Measurements from ENCODE around the gene STX18. TPM values are rescaled to one million over a fixed set of nuclear protein-coding genes. Genes with fewer than 3 reads are reported as not detected.
"Not testable (repeated sequence)": the region's sequence is repeated elsewhere in the genome, so short reads cannot be mapped to it uniquely, and the experiment has no call there.

The STX18 gene
- total RNA-seq, 2 experiments from 2014 or later, result 25.8 to 27.9 TPM

DNA sequence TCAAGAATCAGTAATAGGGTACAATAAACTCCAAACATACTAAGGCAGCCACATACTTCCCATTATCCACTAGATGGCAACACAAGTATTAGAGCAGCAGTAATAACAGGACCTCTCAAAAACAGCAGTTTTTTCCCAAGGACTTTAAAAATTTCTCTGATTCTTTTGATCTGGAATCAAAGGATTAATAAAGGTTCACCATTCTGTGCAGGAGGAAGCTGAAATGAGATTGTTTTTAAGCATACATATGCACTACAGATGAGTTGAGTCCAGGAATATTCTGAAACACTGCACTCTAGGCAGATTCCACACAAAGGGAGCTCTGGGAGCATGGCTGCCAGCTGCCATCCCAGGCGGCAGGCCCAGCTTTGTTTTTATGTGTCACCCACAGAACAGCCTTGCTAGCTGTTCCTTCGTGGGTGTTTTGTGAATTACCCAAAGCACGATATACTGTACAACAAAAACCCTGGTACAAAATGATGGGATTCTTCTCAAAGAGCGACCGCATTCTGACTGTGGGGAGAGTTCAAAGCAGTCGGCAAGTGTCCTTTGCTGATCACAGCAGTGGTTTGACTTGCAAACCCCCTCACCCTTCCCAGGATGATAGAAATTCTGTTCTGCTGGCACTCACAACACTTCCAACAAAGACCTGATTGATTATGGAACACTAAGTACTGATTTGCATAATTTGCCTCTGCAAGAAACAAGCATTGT is 61.0 kb downstream of the STX18 start:
- DNase-seq, result no peak
- Mint-ChIP-seq H3K4me1 (no peaks in the 10 kb centered on the region), H3K27ac (no peak overlapping the region), H3K27me3 (no peaks in the 10 kb centered on the region), H3K36me3 (ENCODE audit: low read depth) (no peaks in the 10 kb centered on the region), H3K4me3 (no peak overlapping the region), H3K9me3 (no peaks in the 10 kb centered on the region)
- POLR2A ChIA-PET, result no interaction called here
- CTCF ChIA-PET, result no interaction called here

DNA sequence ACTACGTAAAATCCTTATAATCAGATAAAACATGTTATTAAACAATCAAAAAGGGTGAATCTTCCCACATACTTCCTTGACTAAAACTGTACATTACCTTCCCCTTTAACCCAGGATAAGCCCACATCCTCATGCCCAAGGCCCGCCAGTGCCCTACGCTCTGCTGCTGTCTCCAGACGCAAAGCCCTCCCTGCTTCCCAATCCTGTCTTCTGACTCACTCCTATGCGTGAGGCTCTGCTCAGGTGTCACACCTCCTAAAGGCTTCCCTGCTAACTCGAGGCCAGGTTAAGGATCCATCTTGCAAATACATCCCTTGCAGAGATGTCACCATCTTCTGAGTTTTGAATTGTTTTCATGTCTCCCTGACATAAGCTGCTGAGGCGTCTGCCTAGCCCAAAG is 61.6 kb downstream of the STX18 start:
- POLR2A ChIA-PET, result no interaction called here
- CTCF ChIA-PET, result no interaction called here
- no peaks in the 10 kb centered on the region for H3K9me3 Mint-ChIP-seq
- H3K4me1 Mint-ChIP-seq, result no peaks in the 10 kb centered on the region
- H3K36me3 Mint-ChIP-seq (ENCODE audit: low read depth), result no peaks in the 10 kb centered on the region
- no peak overlapping the region for H3K27ac Mint-ChIP-seq
- DNase-seq, result no peak
- H3K27me3 Mint-ChIP-seq, result no peaks in the 10 kb centered on the region
- H3K4me3 Mint-ChIP-seq, result no peak overlapping the region

DNA sequence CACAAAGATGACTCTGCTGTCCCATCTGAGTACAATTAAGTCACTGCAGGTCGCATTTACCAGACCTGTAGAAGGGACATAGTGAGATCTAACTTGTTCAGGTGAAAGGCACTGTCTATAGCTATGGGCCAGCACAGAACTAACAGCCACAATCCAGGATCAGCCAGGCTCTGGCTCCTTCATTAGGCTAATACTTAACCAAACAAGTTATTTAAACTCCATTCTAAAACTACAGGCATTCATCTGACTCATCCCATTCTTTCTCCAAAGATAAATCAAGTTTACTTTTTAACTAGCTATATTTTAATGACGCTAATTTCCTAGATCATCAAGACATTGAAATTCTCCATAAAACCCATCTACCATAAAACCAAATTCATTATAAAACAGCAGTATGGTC is 62.5 kb downstream of the STX18 start:
- H3K4me3 Mint-ChIP-seq, result no peak overlapping the region
- H3K27me3 Mint-ChIP-seq, result no peaks in the 10 kb centered on the region
- CTCF ChIA-PET, result no interaction called here
- POLR2A ChIA-PET, result no interaction called here
- no peaks in the 10 kb centered on the region for H3K36me3 Mint-ChIP-seq (ENCODE audit: low read depth)
- no peaks in the 10 kb centered on the region for H3K4me1 Mint-ChIP-seq
- H3K9me3 Mint-ChIP-seq, result no peaks in the 10 kb centered on the region
- no peak for DNase-seq
- H3K27ac Mint-ChIP-seq, result no peak overlapping the region

- Mint-ChIP-seq H3K9me3 (no peaks in the 10 kb centered on the region), H3K27me3 (no peaks in the 10 kb centered on the region), H3K4me1 (peaks cover 2% of the 10 kb centered on the region), H3K4me3 (no peak overlapping the region), H3K27ac (no peak overlapping the region), H3K36me3 (ENCODE audit: low read depth) (no peaks in the 10 kb centered on the region)
- DNase-seq, result no peak
- ChIA-PET POLR2A (no interaction called here), CTCF (interaction anchor here (0.6 kb wide), 1 partner anchor 1399 kb away, joined by 4 read pairs; no protein-coding TSS in a partner anchor)
Observed at GRCh38 chr4:4477796-4478195, 64.1 kb downstream of the STX18 start.

- Mint-ChIP-seq H3K4me1 (peaks cover 2% of the 10 kb centered on the region), H3K27ac (no peak overlapping the region), H3K4me3 (no peak overlapping the region), H3K9me3 (no peaks in the 10 kb centered on the region), H3K36me3 (ENCODE audit: low read depth) (no peaks in the 10 kb centered on the region), H3K27me3 (no peaks in the 10 kb centered on the region)
- CTCF ChIA-PET, result interaction anchor here (0.6 kb wide), 1 partner anchor 1398 kb away, joined by 4 read pairs; no protein-coding TSS in a partner anchor
- POLR2A ChIA-PET, result no interaction called here
- no peak for DNase-seq
Observed at GRCh38 chr4:4477391-4477790, 64.5 kb downstream of the STX18 start.

DNA sequence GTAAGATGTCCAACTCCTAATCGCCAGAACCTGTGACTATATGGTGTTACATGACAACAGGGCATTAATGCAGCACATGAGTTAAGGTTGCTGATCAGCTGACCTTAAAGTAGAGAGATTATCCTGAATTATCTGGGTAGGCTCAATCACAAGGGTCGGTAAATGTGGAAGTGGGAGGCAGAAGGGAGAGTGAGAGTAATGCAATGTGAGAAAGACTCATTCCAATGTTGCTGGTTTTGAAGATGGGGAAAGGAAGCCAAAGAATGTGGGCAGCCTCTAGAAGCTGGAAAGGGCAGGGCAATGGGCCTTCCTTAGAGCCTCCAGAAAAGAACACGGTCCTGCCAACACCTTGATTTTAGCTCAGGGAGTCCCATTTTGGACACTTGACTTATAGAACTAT is 67.4 kb downstream of the STX18 start:
- H3K9me3 Mint-ChIP-seq, result no peaks in the 10 kb centered on the region
- ChIA-PET POLR2A (no interaction called here), CTCF (interaction anchor here (1.1 to 1.8 kb wide), 2 partner anchors 11 to 28 kb away, joined by 3 to 5 read pairs; no protein-coding TSS in a partner anchor)
- H3K27me3 Mint-ChIP-seq, result no peaks in the 10 kb centered on the region
- no peak for DNase-seq
- no peak overlapping the region for H3K4me3 Mint-ChIP-seq
- H3K36me3 Mint-ChIP-seq (ENCODE audit: low read depth), result peaks cover 5% of the 10 kb centered on the region
- no peak overlapping the region for H3K27ac Mint-ChIP-seq
- H3K4me1 Mint-ChIP-seq, result peaks cover 2% of the 10 kb centered on the region

DNA sequence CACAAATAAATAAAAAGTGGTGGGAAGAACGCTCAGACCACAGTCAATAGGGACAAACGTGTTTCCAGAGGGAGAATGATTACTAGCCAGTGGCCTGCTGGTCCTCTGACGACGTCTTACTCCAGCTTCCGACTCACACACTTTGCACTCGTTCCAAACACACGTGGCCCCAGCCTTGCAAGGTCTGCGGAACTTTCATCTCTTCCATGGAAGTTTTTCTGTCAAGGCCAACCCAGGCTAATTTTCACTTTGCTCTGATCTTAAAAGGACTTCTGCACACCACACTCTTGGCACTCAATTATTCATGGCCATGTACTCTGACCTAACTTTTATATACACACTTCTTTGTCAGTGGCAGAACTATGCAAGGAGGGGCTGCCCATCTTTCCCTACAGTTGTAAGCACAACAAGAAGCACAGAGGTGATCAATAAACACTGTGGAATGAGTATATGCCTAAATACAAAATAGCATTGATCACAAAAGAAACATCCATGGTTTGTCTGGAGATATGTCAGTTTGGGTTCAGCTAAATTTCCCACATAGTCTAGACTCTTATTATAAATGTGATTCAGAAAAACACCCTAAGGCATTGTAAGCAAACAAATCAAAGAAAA is 69.4 kb downstream of the STX18 start:
- DNase-seq, result no peak
- H3K4me3 Mint-ChIP-seq, result no peak overlapping the region
- H3K27ac Mint-ChIP-seq, result no peak overlapping the region
- no peaks in the 10 kb centered on the region for H3K27me3 Mint-ChIP-seq
- ChIA-PET POLR2A (interaction anchor here (0.5 kb wide), 1 partner anchor 160 kb away, joined by 3 read pairs; no protein-coding TSS in a partner anchor), CTCF (no interaction called here)
- peaks cover 2% of the 10 kb centered on the region for H3K4me1 Mint-ChIP-seq
- peaks cover 9% of the 10 kb centered on the region for H3K36me3 Mint-ChIP-seq (ENCODE audit: low read depth)
- H3K9me3 Mint-ChIP-seq, result no peaks in the 10 kb centered on the region

GRCh38 chr4:4471195-4471594 is 70.7 kb downstream of the STX18 start:
- ChIA-PET POLR2A (no interaction called here), CTCF (no interaction called here)
- Mint-ChIP-seq H3K27me3 (no peaks in the 10 kb centered on the region), H3K36me3 (ENCODE audit: low read depth) (peaks cover 18% of the 10 kb centered on the region), H3K4me3 (no peak overlapping the region), H3K27ac (no peak overlapping the region), H3K9me3 (no peaks in the 10 kb centered on the region), H3K4me1 (peaks cover 2% of the 10 kb centered on the region)
- DNase-seq, result no peak

DNA sequence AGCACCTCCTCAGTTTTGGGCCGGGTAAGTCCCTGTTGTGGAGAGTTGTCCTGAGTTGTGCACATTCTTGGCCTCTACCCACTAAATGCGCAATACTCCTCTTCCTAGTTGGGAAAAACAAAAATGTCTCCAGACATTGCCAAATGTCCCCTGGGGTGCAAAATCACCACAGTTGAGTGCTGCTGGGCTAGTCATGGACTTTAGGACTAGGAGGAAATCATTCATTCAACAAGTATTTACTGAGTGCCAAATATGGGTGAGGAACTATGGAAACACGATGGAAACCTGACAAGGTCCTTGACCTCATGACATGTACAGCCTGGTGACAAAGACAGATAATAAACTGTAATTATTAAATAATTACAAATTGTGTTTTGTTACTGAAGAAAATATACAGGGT is 71.6 kb downstream of the STX18 start:
- DNase-seq, result no peak
- Mint-ChIP-seq H3K27me3 (no peaks in the 10 kb centered on the region), H3K27ac (no peak overlapping the region), H3K9me3 (no peaks in the 10 kb centered on the region), H3K4me1 (peaks cover 2% of the 10 kb centered on the region), H3K36me3 (ENCODE audit: low read depth) (peaks cover 28% of the 10 kb centered on the region), H3K4me3 (no peak overlapping the region)
- ChIA-PET CTCF (no interaction called here), POLR2A (no interaction called here)

DNA sequence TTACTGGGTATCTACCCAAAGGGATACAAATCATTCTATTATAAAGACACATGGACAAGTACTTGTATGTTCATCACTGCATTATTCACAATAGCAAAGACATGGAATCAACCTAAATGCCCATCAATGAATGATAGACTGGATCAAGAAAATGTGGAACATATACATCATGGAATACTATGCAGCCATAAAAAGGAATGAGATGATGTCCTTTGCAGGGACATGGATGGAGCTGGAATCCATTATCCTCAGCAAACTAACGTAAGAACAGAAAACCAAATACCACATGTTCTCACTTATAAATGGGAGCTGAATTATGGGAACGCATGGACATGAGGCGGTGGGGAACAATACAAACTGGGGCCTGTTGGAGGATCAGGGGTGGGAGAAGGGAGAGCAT is 76.6 kb downstream of the STX18 start:
- H3K4me1 Mint-ChIP-seq, result peaks cover 13% of the 10 kb centered on the region
- H3K27me3 Mint-ChIP-seq, H3K27ac Mint-ChIP-seq, H3K4me3 Mint-ChIP-seq, H3K9me3 Mint-ChIP-seq, DNase-seq, POLR2A ChIA-PET: not testable (repeated sequence)
- CTCF ChIA-PET, result interaction anchor here (0.6 to 1.1 kb wide), 2 partner anchors 31 to 78 kb away, joined by 3 to 6 read pairs; no protein-coding TSS in a partner anchor
- H3K36me3 Mint-ChIP-seq (ENCODE audit: low read depth), result peaks cover 34% of the 10 kb centered on the region

DNA sequence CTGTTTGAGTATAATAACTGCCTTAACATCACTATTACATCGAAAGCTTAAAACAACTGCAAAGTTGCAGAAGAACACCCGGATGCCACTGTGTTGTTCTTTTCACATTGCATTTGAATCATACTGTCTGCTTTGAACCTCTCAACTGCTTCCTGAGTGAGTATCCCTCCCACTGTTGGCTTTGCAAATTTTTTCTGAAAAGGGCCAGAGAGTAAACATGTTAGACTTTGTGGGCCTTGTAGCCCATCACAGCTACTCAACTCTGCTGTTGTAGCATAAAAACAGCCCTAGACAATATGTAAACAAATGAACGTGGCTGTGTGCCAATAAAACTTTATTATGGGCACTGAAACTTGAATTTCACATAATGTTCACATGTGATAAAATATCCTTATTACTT is 78.9 kb downstream of the STX18 start:
- Mint-ChIP-seq H3K27me3 (no peaks in the 10 kb centered on the region), H3K4me3 (no peak overlapping the region), H3K4me1 (peaks cover 13% of the 10 kb centered on the region), H3K27ac (no peak overlapping the region), H3K9me3 (no peaks in the 10 kb centered on the region), H3K36me3 (ENCODE audit: low read depth) (peaks cover 30% of the 10 kb centered on the region)
- POLR2A ChIA-PET, result no interaction called here
- no peak for DNase-seq
- CTCF ChIA-PET, result interaction anchor here (1.7 kb wide), 1 partner anchor 12 kb away, joined by 5 read pairs; no protein-coding TSS in a partner anchor

DNA sequence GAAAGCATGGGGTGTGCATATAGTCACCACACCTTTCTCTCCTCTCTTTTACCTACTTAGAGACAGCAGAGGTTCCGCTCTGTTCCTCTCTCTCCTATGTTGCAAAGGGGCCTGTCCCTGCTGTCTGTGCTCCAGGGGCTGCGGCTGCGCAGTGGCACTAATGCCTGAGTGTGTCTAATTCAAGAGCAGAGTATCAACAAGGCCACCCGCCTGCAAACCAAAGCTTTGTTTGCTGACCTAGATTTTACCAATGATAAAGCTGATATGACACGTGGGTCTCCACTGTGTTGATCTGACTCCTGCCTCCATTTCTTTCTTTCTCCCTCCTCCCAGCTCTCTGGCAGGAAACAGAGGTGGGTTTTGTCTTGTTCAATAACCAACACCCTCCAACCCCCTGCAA is 80.0 kb downstream of the STX18 start:
- Mint-ChIP-seq H3K27ac (peak overlapping the region; percentile 75), H3K4me1 (peaks cover 13% of the 10 kb centered on the region), H3K36me3 (ENCODE audit: low read depth) (peaks cover 26% of the 10 kb centered on the region), H3K27me3 (no peaks in the 10 kb centered on the region), H3K4me3 (no peak overlapping the region), H3K9me3 (no peaks in the 10 kb centered on the region)
- ChIA-PET CTCF (no interaction called here), POLR2A (no interaction called here)
- peak; percentile 19 for DNase-seq

DNA sequence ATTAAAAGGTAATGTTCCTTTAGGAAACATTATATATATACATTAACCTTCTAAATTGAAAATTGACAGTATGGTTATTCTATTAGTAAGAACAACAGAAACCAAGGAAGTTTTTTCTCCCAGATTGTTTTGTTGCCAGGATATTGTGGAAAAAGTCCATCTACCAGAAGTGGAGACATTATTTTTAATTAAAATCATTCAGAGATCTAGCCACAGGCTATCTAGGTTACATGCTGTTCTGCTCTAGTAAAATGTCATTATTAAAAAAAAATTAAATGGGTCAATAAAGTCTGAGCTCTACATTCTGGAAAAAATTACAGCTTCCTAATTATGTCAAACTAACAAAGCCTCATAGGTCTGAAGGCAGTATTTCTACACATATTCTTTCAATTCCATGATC is 80.7 kb downstream of the STX18 start:
- CTCF ChIA-PET, result no interaction called here
- Mint-ChIP-seq H3K27me3 (no peaks in the 10 kb centered on the region), H3K4me3 (no peak overlapping the region), H3K27ac (no peak overlapping the region), H3K36me3 (ENCODE audit: low read depth) (peaks cover 19% of the 10 kb centered on the region), H3K4me1 (peaks cover 13% of the 10 kb centered on the region), H3K9me3 (no peaks in the 10 kb centered on the region)
- POLR2A ChIA-PET, result no interaction called here
- DNase-seq, result no peak

- ChIA-PET POLR2A (no interaction called here), CTCF (no interaction called here)
- no peaks in the 10 kb centered on the region for H3K9me3 Mint-ChIP-seq
- DNase-seq, result no peak
- H3K4me3 Mint-ChIP-seq, result no peak overlapping the region
- no peak overlapping the region for H3K27ac Mint-ChIP-seq
- peaks cover 13% of the 10 kb centered on the region for H3K4me1 Mint-ChIP-seq
- H3K27me3 Mint-ChIP-seq, result no peaks in the 10 kb centered on the region
- H3K36me3 Mint-ChIP-seq (ENCODE audit: low read depth), result peaks cover 15% of the 10 kb centered on the region
Observed at GRCh38 chr4:4460759-4461158, 81.1 kb downstream of the STX18 start.
